Esophagus muscularis mucosa (tissue), 4 donors: Measurements from ENCODE around the gene MRPS27.

Experiments used
- EP300 ChIP-seq: sonication (generic); formaldehyde crosslinking; IDR thresholded peaks from one replicate; pipeline ENCODE4 v1.6.1; 2017; ENCODE audit warnings: antibody characterized with exemption
- POLR2AphosphoS5 ChIP-seq, 2 donors: sonication (generic); formaldehyde crosslinking; IDR thresholded peaks; one replicate each; pipeline ENCODE4 v1.6.1; 2017; ENCODE audit warnings: antibody characterized with exemption in 2 of 2
- TF ChIP-seq, protein P1 (sequence below), 3 experiments: fragments of 200-600 bp in 2 of 3; fragments of 450-650 bp in 1 of 3; sonication (generic) in 2 of 3; IDR thresholded peaks; one replicate each; pipeline ENCODE4 v1.5.1; 2017 to 2019; ENCODE audit warnings: antibody characterized with exemption in 3 of 3, mild to moderate bottlenecking in 2 of 3, moderate library complexity in 1 of 3

DNA sequence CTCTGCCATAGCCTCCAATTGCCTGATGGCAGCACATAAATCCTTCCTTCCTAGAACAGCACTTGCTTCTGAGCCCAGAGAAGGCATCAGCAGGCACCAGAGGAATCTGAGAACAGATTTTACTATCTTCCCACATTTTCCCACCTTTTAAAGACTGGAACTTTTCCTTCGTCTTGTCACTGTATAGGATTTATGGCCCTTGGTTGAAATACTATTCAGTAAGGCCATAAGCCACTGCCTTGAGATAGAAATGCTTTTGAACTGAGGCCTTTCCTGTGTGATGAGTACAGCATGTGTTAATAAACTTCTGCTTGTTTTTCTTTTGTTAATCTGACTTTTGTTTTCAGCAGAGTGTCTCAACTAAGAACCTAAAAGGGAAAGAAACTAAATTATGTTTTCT lies 84.3 kb downstream of the MRPS27 start:
- TF ChIP-seq, protein P1, sequence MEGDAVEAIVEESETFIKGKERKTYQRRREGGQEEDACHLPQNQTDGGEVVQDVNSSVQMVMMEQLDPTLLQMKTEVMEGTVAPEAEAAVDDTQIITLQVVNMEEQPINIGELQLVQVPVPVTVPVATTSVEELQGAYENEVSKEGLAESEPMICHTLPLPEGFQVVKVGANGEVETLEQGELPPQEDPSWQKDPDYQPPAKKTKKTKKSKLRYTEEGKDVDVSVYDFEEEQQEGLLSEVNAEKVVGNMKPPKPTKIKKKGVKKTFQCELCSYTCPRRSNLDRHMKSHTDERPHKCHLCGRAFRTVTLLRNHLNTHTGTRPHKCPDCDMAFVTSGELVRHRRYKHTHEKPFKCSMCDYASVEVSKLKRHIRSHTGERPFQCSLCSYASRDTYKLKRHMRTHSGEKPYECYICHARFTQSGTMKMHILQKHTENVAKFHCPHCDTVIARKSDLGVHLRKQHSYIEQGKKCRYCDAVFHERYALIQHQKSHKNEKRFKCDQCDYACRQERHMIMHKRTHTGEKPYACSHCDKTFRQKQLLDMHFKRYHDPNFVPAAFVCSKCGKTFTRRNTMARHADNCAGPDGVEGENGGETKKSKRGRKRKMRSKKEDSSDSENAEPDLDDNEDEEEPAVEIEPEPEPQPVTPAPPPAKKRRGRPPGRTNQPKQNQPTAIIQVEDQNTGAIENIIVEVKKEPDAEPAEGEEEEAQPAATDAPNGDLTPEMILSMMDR (IDR thresholded peaks at IDR 0.05) = no peak
- TF ChIP-seq EP300 (no peak), POLR2AphosphoS5 (IDR thresholded peaks at IDR 0.05) (no peak)
